Measurements from ENCODE around the gene FAM78A.
"Not testable (repeated sequence)": the region's sequence is repeated elsewhere in the genome, so short reads cannot be mapped to it uniquely, and the experiment has no call there.

FAM78A gene

GRCh38 chr9:131236161-131236560 lies 40.1 kb downstream of the FAM78A start:
- DNase-seq: no peak

GRCh38 chr9:131235480-131235851 lies 40.8 kb downstream of the FAM78A start:
- DNase-seq: no peak

- DNase-seq: no peak
These were observed 41.4 kb downstream of the FAM78A start for GRCh38 chr9:131234799-131235479.

- DNase-seq: peak; percentile 65
These were observed 42.3 kb downstream of the FAM78A start for GRCh38 chr9:131233995-131234394.

- peak; percentile 53 for DNase-seq
These were observed 42.8 kb downstream of the FAM78A start for GRCh38 chr9:131233556-131233955.

- DNase-seq: no peak
These were observed 47.3 kb downstream of the FAM78A start for GRCh38 chr9:131228988-131229387.

GRCh38 chr9:131227959-131228460 lies 48.3 kb downstream of the FAM78A start:
- DNase-seq: no peak

- DNase-seq: no peak
These were observed 49.0 kb downstream of the FAM78A start for GRCh38 chr9:131227112-131227958.

GRCh38 chr9:131226226-131226625 lies 50.1 kb downstream of the FAM78A start:
- no peak for DNase-seq

GRCh38 chr9:131222460-131222859 lies 53.9 kb downstream of the FAM78A start:
- no peak for DNase-seq

- no peak for DNase-seq
These were observed 55.8 kb downstream of the FAM78A start for GRCh38 chr9:131220485-131220884.

GRCh38 chr9:131218370-131218769 lies 57.9 kb downstream of the FAM78A start:
- no peak for DNase-seq

- DNase-seq: no peak
These were observed 58.8 kb downstream of the FAM78A start for GRCh38 chr9:131217331-131218031.

- DNase-seq: no peak
These were observed 59.5 kb downstream of the FAM78A start for GRCh38 chr9:131216806-131217205.

GRCh38 chr9:131214876-131215275 lies 61.4 kb downstream of the FAM78A start:
- no peak for DNase-seq

GRCh38 chr9:131214286-131214856 lies 61.9 kb downstream of the FAM78A start:
- DNase-seq: no peak

- DNase-seq: not testable (repeated sequence)
These were observed 64.4 kb downstream of the FAM78A start for GRCh38 chr9:131211920-131212319.
